Spinal cord (tissue), 10 donors: ENCODE measurements around the gene C1orf50. TPM values are rescaled to one million over a fixed set of nuclear protein-coding genes. Genes with fewer than 3 reads are reported as not detected.

Experiments
- DNase-seq, 6 donors: peaks; one replicate each; pipeline versions ENCODE4 v3.0.0 to v3.0.0-alpha.2; 2013 to 2015; ENCODE audit warnings: low spot score in 6 of 6, low read depth in 4 of 6
- H3K27ac ChIP-seq: one replicate; pipeline ENCODE4 v1.5.1; 2013; ENCODE audit warnings: low read depth, low read length, control low read depth
- H3K27me3 ChIP-seq: one replicate; pipeline ENCODE4 v1.6.1; 2013; ENCODE audit warnings: low read length; ENCODE audit not compliant: control insufficient read depth, insufficient read depth
- H3K36me3 ChIP-seq: one replicate; pipeline ENCODE4 v1.6.1; 2013; ENCODE audit warnings: low read length; ENCODE audit not compliant: control insufficient read depth, insufficient read depth
- H3K4me1 ChIP-seq: one replicate; pipeline ENCODE4 v1.6.1; 2013; ENCODE audit warnings: low read length; ENCODE audit not compliant: control insufficient read depth, insufficient read depth
- H3K4me3 ChIP-seq: one replicate; pipeline ENCODE4 v1.5.1; 2013; ENCODE audit warnings: low read depth, low read length, control low read depth
- H3K9me3 ChIP-seq: one replicate; pipeline ENCODE4 v1.6.1; 2013; ENCODE audit warnings: low read length; ENCODE audit not compliant: control insufficient read depth, insufficient read depth
- WGBS: methylation state at CpG from one replicate; pipeline ENCODE4 v1.1.5; 2013; ENCODE audit warnings: missing lambda C conversion rate; ENCODE audit not compliant: insufficient coverage; 5-methylcytosine and 5-hydroxymethylcytosine counted together
- polyA plus RNA-seq, 2 donors: library from polyadenylated mRNA; unstranded; fragments of 120-200 nt; gene quantifications; one replicate each; pipeline ENCODE4 v1.2.1, GENCODE V29; 2013; ENCODE audit not compliant: insufficient read length in 2 of 2
- total RNA-seq, 2 donors: library from RNA; depleted of rRNA in 1 of 2; stranded (reverse); fragments of 120-200 nt in 1 of 2; fragments of >200 nt in 1 of 2; gene quantifications; one replicate each; pipeline versions ENCODE4 v1.2.3 to v1.2.4, GENCODE V29; 2013 to 2014
- donor health status: healthy.

The C1orf50 gene
- total and polyA plus RNA-seq, 4 donors: 6.7 to 15.2 (median 9.3) TPM

- no peaks in the 10 kb centered on the region for H3K9me3 ChIP-seq
- WGBS: 0% methylated on average over 15 of the region's 23 CpGs
- no peaks in the 10 kb centered on the region for H3K27me3 ChIP-seq
- peaks cover 16% of the 10 kb centered on the region for H3K4me1 ChIP-seq
- peak overlapping the region; percentile 90 for H3K4me3 ChIP-seq
- no peak for DNase-seq
- peaks cover 8% of the 10 kb centered on the region for H3K36me3 ChIP-seq
- peak overlapping the region; percentile 93 for H3K27ac ChIP-seq
Observed at GRCh38 chr1:42767510-42768000, 506 bp downstream of the C1orf50 start.

GRCh38 chr1:42768172-42768571 is 1.1 kb downstream of the C1orf50 start:
- peaks cover 6% of the 10 kb centered on the region for H3K36me3 ChIP-seq

GRCh38 chr1:42769811-42770210 is 2.8 kb downstream of the C1orf50 start:
- Histone ChIP-seq H3K9me3 (no peaks in the 10 kb centered on the region), H3K36me3 (peaks cover 17% of the 10 kb centered on the region), H3K4me1 (peaks cover 2% of the 10 kb centered on the region), H3K4me3 (no peak overlapping the region), H3K27ac (no peak overlapping the region), H3K27me3 (no peaks in the 10 kb centered on the region)
- no peak for DNase-seq
- 100% methylated on average over 2 of the region's 3 CpGs for whole genome bisulfite sequencing

More at GRCh38 chr1:42768172-42768571, 1.1 kb downstream of the C1orf50 start:
- Histone ChIP-seq H3K27ac (no peak overlapping the region), H3K27me3 (no peaks in the 10 kb centered on the region), H3K9me3 (no peaks in the 10 kb centered on the region), H3K4me3 (peak overlapping the region; percentile 90), H3K4me1 (peaks cover 10% of the 10 kb centered on the region)
- WGBS: no CpG with 5 or more reads among the region's 2 CpGs
- no peak for DNase-seq

GRCh38 chr1:42773420-42773819 is 6.4 kb downstream of the C1orf50 start:
- H3K27ac ChIP-seq: no peak overlapping the region
- 0% methylated on average over 1 of the region's 2 CpGs for WGBS

GRCh38 chr1:42774928-42775526 is 8.0 kb downstream of the C1orf50 start:
- Histone ChIP-seq H3K4me3 (no peak overlapping the region), H3K27me3 (no peaks in the 10 kb centered on the region), H3K9me3 (no peaks in the 10 kb centered on the region), H3K36me3 (peaks cover 44% of the 10 kb centered on the region), H3K4me1 (peaks cover 2% of the 10 kb centered on the region), H3K27ac (no peak overlapping the region)
- DNase-seq: no peak
- 91% methylated on average over 4 of the region's 5 CpGs for WGBS

More at GRCh38 chr1:42773420-42773819, 6.4 kb downstream of the C1orf50 start:
- Histone ChIP-seq H3K4me3 (no peak overlapping the region), H3K27me3 (no peaks in the 10 kb centered on the region), H3K4me1 (peaks cover 2% of the 10 kb centered on the region), H3K9me3 (no peaks in the 10 kb centered on the region), H3K36me3 (peaks cover 37% of the 10 kb centered on the region)
- DNase-seq: no peak

- no peak for DNase-seq
- no peaks in the 10 kb centered on the region for H3K27me3 ChIP-seq
- H3K4me3 ChIP-seq: no peak overlapping the region
- H3K9me3 ChIP-seq: no peaks in the 10 kb centered on the region
- no peak overlapping the region for H3K27ac ChIP-seq
- no peaks in the 10 kb centered on the region for H3K4me1 ChIP-seq
- WGBS: 96% methylated on average over 5 of the region's 6 CpGs
- peaks cover 43% of the 10 kb centered on the region for H3K36me3 ChIP-seq
Observed at GRCh38 chr1:42776502-42776901, 9.5 kb downstream of the C1orf50 start.

- peak in 2 of 6 donors; percentile 56 to 70 for DNase-seq
- no peaks in the 10 kb centered on the region for H3K4me1 ChIP-seq
- no peaks in the 10 kb centered on the region for H3K9me3 ChIP-seq
- H3K36me3 ChIP-seq: peaks cover 39% of the 10 kb centered on the region
- no peaks in the 10 kb centered on the region for H3K27me3 ChIP-seq
- no peak overlapping the region for H3K4me3 ChIP-seq
- H3K27ac ChIP-seq: no peak overlapping the region
Observed at GRCh38 chr1:42777852-42778251, 10.8 kb downstream of the C1orf50 start.

GRCh38 chr1:42779725-42780124 is 12.7 kb downstream of the C1orf50 start:
- no peaks in the 10 kb centered on the region for H3K9me3 ChIP-seq
- peaks cover 33% of the 10 kb centered on the region for H3K36me3 ChIP-seq
- H3K27me3 ChIP-seq: no peaks in the 10 kb centered on the region
- DNase-seq: no peak
- H3K4me3 ChIP-seq: no peak overlapping the region
- H3K4me1 ChIP-seq: peaks cover 3% of the 10 kb centered on the region
- WGBS: 100% methylated on average over 1 of the region's 2 CpGs
- H3K27ac ChIP-seq: no peak overlapping the region

GRCh38 chr1:42780176-42780575 is 13.1 kb downstream of the C1orf50 start:
- DNase-seq: no peak
- Histone ChIP-seq H3K4me3 (no peak overlapping the region), H3K36me3 (peaks cover 28% of the 10 kb centered on the region), H3K27me3 (no peaks in the 10 kb centered on the region), H3K4me1 (peaks cover 7% of the 10 kb centered on the region), H3K27ac (no peak overlapping the region), H3K9me3 (no peaks in the 10 kb centered on the region)
- no CpG with 5 or more reads among the region's 1 CpG for WGBS

- WGBS: no CpG with 5 or more reads among the region's 2 CpGs
- H3K36me3 ChIP-seq: peaks cover 12% of the 10 kb centered on the region
- H3K4me1 ChIP-seq: peaks cover 20% of the 10 kb centered on the region
- no peak overlapping the region for H3K4me3 ChIP-seq
- no peak overlapping the region for H3K27ac ChIP-seq
- no peaks in the 10 kb centered on the region for H3K27me3 ChIP-seq
- no peak for DNase-seq
- no peaks in the 10 kb centered on the region for H3K9me3 ChIP-seq
Observed at GRCh38 chr1:42783092-42783491, 16.0 kb downstream of the C1orf50 start.
